GM10847 (cell line): ENCODE measurements around the gene CNOT1.
A peak's percentile ranks its signal among the peaks of the same experiment; 100 is the strongest.

Source experiments
- POLR2A ChIP-seq: IDR thresholded peaks from 2 replicates; pipeline ENCODE4 v1.6.1; 2011; ENCODE audit not compliant: insufficient read length; ENCODE audit errors: extremely low read depth

Gene CNOT1

GRCh38 chr16:58542291-58542690, 87.3 kb downstream of the CNOT1 start:
- no peak for TF ChIP-seq POLR2A

GRCh38 chr16:58541711-58542110, 87.9 kb downstream of the CNOT1 start:
- TF ChIP-seq POLR2A = no peak

- no peak for TF ChIP-seq POLR2A
Observed at GRCh38 chr16:58537124-58537906, 92.3 kb downstream of the CNOT1 start.

GRCh38 chr16:58536278-58536677, 93.3 kb downstream of the CNOT1 start:
- no peak for TF ChIP-seq POLR2A

GRCh38 chr16:58535100-58535499, 94.5 kb downstream of the CNOT1 start:
- no peak for TF ChIP-seq POLR2A

GRCh38 chr16:58533751-58534470, 95.7 kb downstream of the CNOT1 start:
- no peak for TF ChIP-seq POLR2A

- TF ChIP-seq POLR2A = no peak
Observed at GRCh38 chr16:58532414-58532813, 97.2 kb downstream of the CNOT1 start.

GRCh38 chr16:58530179-58530578, 99.4 kb downstream of the CNOT1 start:
- TF ChIP-seq POLR2A = no peak

GRCh38 chr16:58519707-58520106, 109.9 kb downstream of the CNOT1 start:
- no peak for TF ChIP-seq POLR2A

- TF ChIP-seq POLR2A = no peak
Observed at GRCh38 chr16:58518980-58519368, 110.7 kb downstream of the CNOT1 start.

GRCh38 chr16:58518083-58518979, 111.3 kb downstream of the CNOT1 start:
- TF ChIP-seq POLR2A = no peak

GRCh38 chr16:58516768-58517107, 112.9 kb downstream of the CNOT1 start:
- TF ChIP-seq POLR2A = no peak

GRCh38 chr16:58515871-58516767, 113.5 kb downstream of the CNOT1 start:
- peak; percentile 14 for TF ChIP-seq POLR2A

GRCh38 chr16:58515125-58515870, 114.3 kb downstream of the CNOT1 start, which contains the start of gene SETD6:
Gene SETD6, plus strand, starts transcription at chr16:58515517. Its CDS starts 21 bp downstream, at chr16:58515538.
- TF ChIP-seq POLR2A = peak; percentile 46
